Calu3 (cell line): Measurements from ENCODE around the gene ZDHHC19. TPM values are rescaled to one million over a fixed set of nuclear protein-coding genes. Genes with fewer than 3 reads are reported as not detected.
A peak's percentile ranks its signal among the peaks of the same experiment; 100 is the strongest.
"Not testable (repeated sequence)": the region's sequence is repeated elsewhere in the genome, so short reads cannot be mapped to it uniquely, and the experiment has no call there.

Experiments used
- BruUV-seq: library from RNA; stranded (reverse); fragments of 400-500 nt; replicated peaks from 2 replicates; lab custom pipeline; 2021; lab: Mats Ljungman, UMichigan
- CTCF ChIA-PET: fragments of 300-600 bp; sonication (Branson Sonifier 250); formaldehyde crosslinking; loops from one replicate; lab custom pipeline; 2022; ENCODE audit warnings: antibody characterized with exemption; lab: Charles Lee
- DNase-seq: peaks from one replicate; pipeline ENCODE4 v3.0.0; 2022
- H3K27ac Mint-ChIP-seq: one replicate; pipeline ENCODE4 v1.8.0; 2022; ENCODE audit warnings: mixed read lengths; ENCODE audit not compliant: unreplicated experiment
- H3K27me3 Mint-ChIP-seq: one replicate; pipeline ENCODE4 v1.8.0; 2022; ENCODE audit warnings: mixed read lengths; ENCODE audit not compliant: unreplicated experiment
- H3K36me3 Mint-ChIP-seq: one replicate; pipeline ENCODE4 v1.8.0; 2022; ENCODE audit warnings: mild to moderate bottlenecking, moderate library complexity, mixed read lengths; ENCODE audit not compliant: insufficient read depth, unreplicated experiment
- H3K4me1 Mint-ChIP-seq: one replicate; pipeline ENCODE4 v1.8.0; 2022; ENCODE audit warnings: mild to moderate bottlenecking, low read depth, mixed read lengths; ENCODE audit not compliant: unreplicated experiment
- H3K4me3 Mint-ChIP-seq: one replicate; pipeline ENCODE4 v1.8.0; 2022; ENCODE audit warnings: mild to moderate bottlenecking, low read depth, moderate library complexity, mixed read lengths; ENCODE audit not compliant: unreplicated experiment
- H3K9me3 Mint-ChIP-seq: one replicate; pipeline ENCODE4 v1.8.0; 2022; ENCODE audit warnings: low read depth, mixed read lengths; ENCODE audit not compliant: unreplicated experiment
- intact Hi-C: fragments of 100-400 bp; cut with micrococcal nuclease; formaldehyde crosslinking; loops from one replicate; pipeline ENCODE4 v1.10.0; 2022; ENCODE audit not compliant: unreplicated experiment
- total RNA-seq: library from RNA; stranded (reverse); gene quantifications from 2 replicates; pipeline ENCODE4 v1.2.3, GENCODE V29; 2022
- TF ChIP-seq, protein P1 (sequence below): fragments of 200-600 bp; IDR thresholded peaks from one replicate; pipeline ENCODE4 v1.8.0; 2022; ENCODE audit warnings: antibody characterized with exemption; ENCODE audit not compliant: unreplicated experiment

ZDHHC19 gene
- total RNA-seq, 1 experiment from 2014 or later, result not detected

DNA sequence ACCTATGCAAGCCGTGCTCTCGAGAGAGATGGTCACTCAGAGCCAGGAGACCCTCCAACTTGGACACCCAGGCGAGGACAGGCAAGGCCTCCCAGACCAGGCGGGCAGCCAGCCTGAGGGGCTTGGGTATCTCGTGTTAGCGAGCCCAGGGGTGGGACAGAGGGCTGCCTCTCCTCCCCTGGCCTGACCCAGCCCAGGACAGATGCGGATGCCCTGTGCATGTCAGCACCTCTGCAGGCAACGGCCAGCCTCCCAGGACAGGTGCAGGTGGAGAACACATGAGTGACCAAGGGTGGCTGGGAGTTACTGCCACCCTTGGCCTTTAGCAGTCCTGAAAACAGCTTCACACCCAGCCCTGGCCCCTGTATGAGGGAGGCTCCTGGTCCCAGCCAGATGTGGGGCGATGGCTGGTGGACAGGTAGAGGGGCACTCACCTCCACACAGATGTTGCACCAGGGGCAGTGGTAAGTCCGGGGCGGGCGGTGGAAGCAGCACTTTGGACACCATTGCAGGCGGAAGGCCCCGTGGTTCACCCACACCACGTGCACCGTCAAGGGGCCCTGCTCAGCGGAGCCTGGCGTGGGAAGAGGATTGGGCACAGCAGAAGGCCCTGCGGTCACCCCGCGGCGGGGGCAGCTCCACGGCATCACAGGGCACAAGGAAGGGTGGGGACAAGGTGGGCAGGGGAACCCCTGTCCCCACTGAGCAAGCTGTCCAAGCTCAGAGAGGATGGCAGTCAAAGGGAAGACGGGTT is 2.1 kb downstream of the ZDHHC19 start:
- no peak for DNase-seq
- intact Hi-C loops, result no loop called here
- Mint-ChIP-seq H3K27me3 (peaks cover 74% of the 10 kb centered on the region), H3K9me3 (peaks cover 3% of the 10 kb centered on the region), H3K4me3 (peak overlapping the region; percentile 75), H3K36me3 (peaks cover 7% of the 10 kb centered on the region), H3K27ac (no peak overlapping the region), H3K4me1 (no peaks in the 10 kb centered on the region)
- TF ChIP-seq, protein P1, sequence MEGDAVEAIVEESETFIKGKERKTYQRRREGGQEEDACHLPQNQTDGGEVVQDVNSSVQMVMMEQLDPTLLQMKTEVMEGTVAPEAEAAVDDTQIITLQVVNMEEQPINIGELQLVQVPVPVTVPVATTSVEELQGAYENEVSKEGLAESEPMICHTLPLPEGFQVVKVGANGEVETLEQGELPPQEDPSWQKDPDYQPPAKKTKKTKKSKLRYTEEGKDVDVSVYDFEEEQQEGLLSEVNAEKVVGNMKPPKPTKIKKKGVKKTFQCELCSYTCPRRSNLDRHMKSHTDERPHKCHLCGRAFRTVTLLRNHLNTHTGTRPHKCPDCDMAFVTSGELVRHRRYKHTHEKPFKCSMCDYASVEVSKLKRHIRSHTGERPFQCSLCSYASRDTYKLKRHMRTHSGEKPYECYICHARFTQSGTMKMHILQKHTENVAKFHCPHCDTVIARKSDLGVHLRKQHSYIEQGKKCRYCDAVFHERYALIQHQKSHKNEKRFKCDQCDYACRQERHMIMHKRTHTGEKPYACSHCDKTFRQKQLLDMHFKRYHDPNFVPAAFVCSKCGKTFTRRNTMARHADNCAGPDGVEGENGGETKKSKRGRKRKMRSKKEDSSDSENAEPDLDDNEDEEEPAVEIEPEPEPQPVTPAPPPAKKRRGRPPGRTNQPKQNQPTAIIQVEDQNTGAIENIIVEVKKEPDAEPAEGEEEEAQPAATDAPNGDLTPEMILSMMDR, result no peak
- no TSS peak for BruUV-seq
- CTCF ChIA-PET, result interaction anchor here (0.6 kb wide), 1 partner anchor 113 kb away, joined by 3 read pairs; no protein-coding TSS in a partner anchor

DNA sequence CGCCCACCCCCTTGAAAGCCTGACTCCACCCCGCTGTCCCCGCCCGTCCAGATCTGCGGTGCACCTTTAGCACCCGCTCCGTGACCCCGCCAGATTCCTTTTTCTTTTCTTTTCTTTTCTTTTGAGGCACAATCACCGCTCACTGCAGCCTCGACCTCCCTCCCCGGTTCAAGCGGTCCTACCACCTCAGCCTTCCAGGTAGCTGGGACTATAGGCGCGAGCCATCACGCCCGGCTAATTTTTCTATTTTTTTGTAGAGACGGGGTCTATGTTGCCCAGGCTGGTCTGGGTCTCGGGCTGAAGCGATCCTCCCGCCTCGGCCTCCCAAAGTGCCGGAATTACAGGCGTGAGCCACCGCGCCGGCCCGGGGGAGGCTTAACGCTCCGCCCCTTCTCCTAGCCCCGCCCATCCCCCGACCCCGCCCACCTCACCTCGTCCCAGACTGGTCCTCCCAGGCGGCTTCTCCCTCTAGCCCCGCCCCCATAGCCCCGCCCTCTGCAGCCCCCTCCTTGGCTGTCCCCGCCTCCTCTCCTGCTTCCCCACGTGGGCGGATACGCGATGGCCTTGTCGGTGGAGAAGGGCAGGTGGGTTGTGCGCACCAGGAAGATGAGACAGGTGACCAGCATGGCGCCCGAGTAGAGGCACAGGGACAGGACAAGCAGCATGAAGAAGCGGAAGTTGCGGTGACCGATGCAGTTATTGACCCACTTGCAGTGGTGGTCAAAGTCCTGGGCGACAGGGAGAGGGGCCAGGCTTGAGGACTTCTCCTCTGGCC is 3.2 kb downstream of the ZDHHC19 start:
- no TSS peak for BruUV-seq
- intact Hi-C loops, result no loop called here
- CTCF ChIA-PET, result no interaction called here
- Mint-ChIP-seq H3K4me3 (peak overlapping the region; percentile 75), H3K9me3 (peaks cover 3% of the 10 kb centered on the region), H3K27ac (peak overlapping the region; percentile 65), H3K36me3 (peaks cover 7% of the 10 kb centered on the region), H3K27me3 (peaks cover 81% of the 10 kb centered on the region), H3K4me1 (no peaks in the 10 kb centered on the region)
- TF ChIP-seq, protein P1, result no peak
- peak; percentile 75 for DNase-seq

- Mint-ChIP-seq H3K4me1 (no peaks in the 10 kb centered on the region), H3K27me3 (peaks cover 88% of the 10 kb centered on the region), H3K9me3 (peaks cover 3% of the 10 kb centered on the region), H3K36me3 (peaks cover 7% of the 10 kb centered on the region), H3K4me3 (peak overlapping the region; percentile 75), H3K27ac (peak overlapping the region; percentile 65)
- CTCF ChIA-PET, result no interaction called here
- TF ChIP-seq, protein P1, result no peak
- DNase-seq, result peak; percentile 32
- no TSS peak for BruUV-seq
- intact Hi-C loops, result no loop called here
These were observed 3.9 kb downstream of the ZDHHC19 start for GRCh38 chr3:196207159-196207832.

DNA sequence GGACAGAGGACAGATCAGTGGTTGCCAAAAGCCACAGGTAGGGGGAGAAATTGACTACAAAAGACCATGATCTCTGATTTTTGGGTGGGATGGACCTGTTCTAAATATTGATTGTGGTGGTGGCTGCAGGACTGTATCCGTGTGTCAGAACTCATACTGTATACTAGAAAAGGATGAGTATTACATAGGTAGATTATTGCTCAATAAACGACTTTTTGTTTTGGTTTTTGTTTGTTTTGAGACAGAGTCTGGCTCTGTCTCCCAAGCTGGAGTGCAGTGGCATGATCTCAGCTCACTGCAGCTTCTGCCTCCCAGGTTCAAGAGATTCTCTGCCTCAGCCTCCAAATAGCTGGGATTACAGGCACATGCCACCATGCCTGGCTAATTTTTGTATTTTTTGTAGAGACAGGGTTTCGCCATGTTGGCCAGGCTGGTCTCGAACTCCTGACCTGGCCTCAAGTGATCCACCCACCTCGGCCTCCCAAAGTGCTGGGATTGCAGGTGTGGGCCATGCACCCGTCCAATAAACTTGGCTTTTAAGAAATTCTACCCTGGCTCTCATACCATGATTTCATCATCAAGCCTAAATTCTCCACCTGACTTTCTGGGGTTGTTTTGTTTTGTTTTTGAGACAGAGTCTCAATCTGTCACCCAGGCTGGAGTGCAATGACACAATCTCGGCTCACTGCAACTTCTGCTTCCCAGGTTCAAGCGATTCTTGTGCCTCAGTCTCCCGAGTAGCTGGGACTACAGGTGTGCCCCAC is 5.6 kb downstream of the ZDHHC19 start:
- BruUV-seq, H3K4me3 Mint-ChIP-seq, H3K9me3 Mint-ChIP-seq, DNase-seq, H3K4me1 Mint-ChIP-seq, H3K36me3 Mint-ChIP-seq, H3K27ac Mint-ChIP-seq, intact Hi-C loops, CTCF ChIA-PET: not testable (repeated sequence)
- H3K27me3 Mint-ChIP-seq, result peaks cover 82% of the 10 kb centered on the region
